Esophagus (tissue), 2 donors: ENCODE results near the gene RASGRF1. TPM values are rescaled to one million over a fixed set of nuclear protein-coding genes. Genes with fewer than 3 reads are reported as not detected.

Experiments
- H3K27ac ChIP-seq, 2 donors: one replicate each; pipeline ENCODE4 v1.5.1; 2013; ENCODE audit warnings: low read depth in 2 of 2, mild to moderate bottlenecking in 2 of 2, inconsistent platforms in 1 of 2, low read length in 1 of 2, moderate library complexity in 1 of 2
- H3K27me3 ChIP-seq, 2 donors: one replicate each; pipeline ENCODE4 v1.6.1; 2013; ENCODE audit warnings: low read length in 2 of 2, control low read depth in 1 of 2, mild to moderate bottlenecking in 1 of 2; ENCODE audit not compliant: insufficient read depth in 2 of 2, control insufficient read depth in 1 of 2
- H3K36me3 ChIP-seq, 2 donors: one replicate each; pipeline ENCODE4 v1.6.1; 2013; ENCODE audit warnings: low read length in 1 of 2; ENCODE audit not compliant: control insufficient read depth in 2 of 2, insufficient read depth in 2 of 2
- H3K4me1 ChIP-seq, 2 donors: one replicate each; pipeline ENCODE4 v1.6.1; 2013; ENCODE audit warnings: low read length in 1 of 2; ENCODE audit not compliant: control insufficient read depth in 2 of 2, insufficient read depth in 2 of 2
- H3K4me3 ChIP-seq, 2 donors: one replicate each; pipeline ENCODE4 v1.5.1; 2013; ENCODE audit warnings: low read length in 2 of 2, mild to moderate bottlenecking in 2 of 2, low read depth in 1 of 2, moderate library complexity in 1 of 2
- H3K9me3 ChIP-seq, 2 donors: one replicate each; pipeline ENCODE4 v1.6.1; 2013; ENCODE audit warnings: mild to moderate bottlenecking in 2 of 2, low read depth in 1 of 2, low read length in 1 of 2, moderate library complexity in 1 of 2; ENCODE audit not compliant: control insufficient read depth in 2 of 2, insufficient read depth in 1 of 2
- WGBS, 2 donors: extraction: QIAGEN DNeasy Blood & Tissue Kit; methylation state at CpG; one replicate each; pipeline ENCODE4 v1.1.7; 2013; 5-methylcytosine and 5-hydroxymethylcytosine counted together
- polyA plus RNA-seq, 2 donors: library from polyadenylated mRNA; stranded (reverse); fragments of 200-250 nt; gene quantifications; one replicate each; pipeline ENCODE4 v1.2.3, GENCODE V29; 2013
- donor health status: healthy with polysubstance abuse.
- donor health status: Bipolar disorder and iron deficiency.

The RASGRF1 gene
- polyA plus RNA-seq, result under 1 TPM; 0.02 to 0.04 TPM

DNA sequence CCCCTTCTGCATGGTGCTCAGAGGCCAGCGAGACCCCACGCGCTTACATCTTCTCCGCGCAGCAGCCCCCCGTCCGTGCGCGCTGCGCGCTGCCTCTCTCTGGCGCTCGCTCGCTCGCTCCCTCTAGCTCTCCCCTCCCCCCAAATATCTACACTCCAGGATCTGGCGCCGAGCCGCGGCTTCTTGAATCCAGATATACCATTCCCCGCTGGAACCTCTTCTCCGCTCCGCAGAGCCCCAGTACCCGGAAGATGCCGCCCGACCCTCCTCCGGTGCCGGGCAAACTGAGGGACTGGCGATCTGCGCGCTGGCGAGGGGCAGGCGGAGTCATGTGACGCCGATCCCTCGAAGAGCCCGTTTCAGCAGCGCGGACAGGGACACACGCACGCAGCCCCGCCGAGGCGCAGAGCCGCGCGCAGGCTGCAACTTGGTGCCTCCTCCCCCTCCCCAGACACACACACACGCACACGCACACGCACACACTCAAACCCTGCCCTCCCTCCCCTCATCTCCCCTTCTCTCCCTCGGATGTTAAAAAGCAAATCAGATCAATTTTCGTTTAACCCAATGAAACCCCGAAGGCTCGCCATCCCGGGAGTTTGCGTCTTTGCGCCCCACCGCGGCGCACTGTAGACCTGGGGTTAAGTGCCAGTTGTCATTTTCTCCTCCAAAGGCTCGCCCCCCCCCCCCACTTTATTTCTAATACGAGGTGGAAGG, at the start of gene RASGRF1:
TSS of gene RASGRF1 (minus strand) at position 294 of the 717 bp plus-strand sequence. CDS start at position 12, 282 bp downstream.
- H3K4me3 ChIP-seq, result peak within 1 kb of the TSS in 1 of 2 donors; percentile 2
- H3K9me3 ChIP-seq, result peaks cover 0 to 7% of the 10 kb centered on the region in 2 donors
- 2% methylated on average over 61 of the region's 61 CpGs for WGBS, 2 donors
- peaks cover 6 to 10% of the 10 kb centered on the region in 2 donors for H3K4me1 ChIP-seq
- H3K27me3 ChIP-seq, result peaks cover 16 to 24% of the 10 kb centered on the region in 2 donors
- no peak within 1 kb of the TSS for H3K27ac ChIP-seq
- no peaks in the 10 kb centered on the region for H3K36me3 ChIP-seq

DNA sequence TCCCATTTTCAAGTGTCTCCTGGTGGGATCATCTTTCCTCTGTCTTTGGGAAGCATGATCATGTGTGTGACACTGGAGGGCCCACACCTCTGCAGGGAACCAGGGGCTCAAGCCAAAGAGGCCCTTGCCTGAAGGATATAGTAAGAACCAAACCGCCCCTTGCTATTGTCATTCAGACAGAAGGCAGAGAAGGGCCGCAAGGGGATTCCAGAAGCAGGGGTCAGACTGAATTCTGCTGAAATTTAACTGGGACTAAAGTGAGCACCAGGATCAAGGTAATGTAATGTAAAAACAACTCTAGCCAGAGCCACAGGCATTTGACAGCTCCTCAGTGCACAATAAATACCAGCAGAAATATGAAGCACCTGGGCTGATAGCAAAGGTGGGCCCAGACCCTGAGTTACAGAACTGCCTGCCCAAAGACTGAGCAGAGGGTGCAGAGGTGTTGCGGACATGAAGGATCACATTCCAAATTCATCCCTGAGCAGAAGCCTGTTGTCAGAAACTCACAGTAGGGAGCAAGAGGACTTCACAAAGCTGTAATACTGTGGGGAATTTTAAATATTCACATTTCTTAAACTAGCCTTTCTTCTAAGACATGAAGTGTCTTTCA, 46.0 kb upstream of the RASGRF1 start:
- Histone ChIP-seq H3K4me1 (no peaks in the 10 kb centered on the region), H3K27me3 (peaks cover 0 to 2% of the 10 kb centered on the region in 2 donors)
- WGBS, 2 donors, result 57 to 64% methylated on average over 3 of the region's 3 CpGs

GRCh38 chr15:79133309-79133708, 42.7 kb upstream of the RASGRF1 start:
- Histone ChIP-seq H3K4me1 (no peaks in the 10 kb centered on the region), H3K27ac (no peak overlapping the region), H3K4me3 (no peak overlapping the region), H3K9me3 (peaks cover 2 to 5% of the 10 kb centered on the region in 2 donors), H3K27me3 (peaks cover 0 to 2% of the 10 kb centered on the region in 2 donors), H3K36me3 (no peaks in the 10 kb centered on the region)
- 79 to 81% methylated on average over 2 of the region's 2 CpGs for WGBS, 2 donors

More for the DNA sequence above, 46.0 kb upstream of the RASGRF1 start:
- H3K36me3 ChIP-seq, result no peaks in the 10 kb centered on the region
- H3K27ac ChIP-seq, result no peak overlapping the region
- H3K4me3 ChIP-seq, result no peak overlapping the region
- peaks cover 2% of the 10 kb centered on the region in 2 donors for H3K9me3 ChIP-seq

- no peak overlapping the region for H3K27ac ChIP-seq
- WGBS, 2 donors, result 41 to 60% methylated on average over 1 of the region's 1 CpG
- H3K9me3 ChIP-seq, result peaks cover 2 to 5% of the 10 kb centered on the region in 2 donors
- H3K36me3 ChIP-seq, result no peaks in the 10 kb centered on the region
- peaks cover 0 to 2% of the 10 kb centered on the region in 2 donors for H3K27me3 ChIP-seq
- H3K4me1 ChIP-seq, result no peaks in the 10 kb centered on the region
- no peak overlapping the region for H3K4me3 ChIP-seq
Observed at GRCh38 chr15:79132770-79133169, 42.2 kb upstream of the RASGRF1 start.

DNA sequence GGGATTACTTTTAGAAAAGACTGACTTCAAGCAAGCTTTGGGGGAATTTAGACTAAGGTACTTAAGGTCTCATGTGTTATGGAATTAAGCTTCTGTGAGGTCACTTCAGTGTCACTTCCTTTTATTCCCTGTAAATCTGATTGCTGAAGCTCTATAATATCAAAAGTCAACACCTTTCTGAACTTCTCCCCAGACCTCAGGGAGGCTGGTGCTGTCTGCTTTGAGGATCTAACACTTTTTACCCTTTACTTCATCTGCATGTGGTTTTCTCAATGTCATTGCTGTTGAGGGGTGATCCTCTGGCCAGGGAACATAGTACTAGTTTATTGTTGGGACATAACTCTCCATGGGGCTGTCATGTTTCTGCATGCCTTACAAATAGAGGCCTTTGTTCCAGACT, 41.8 kb upstream of the RASGRF1 start:
- Histone ChIP-seq H3K4me1 (no peaks in the 10 kb centered on the region), H3K9me3 (peaks cover 2 to 5% of the 10 kb centered on the region in 2 donors), H3K4me3 (no peak overlapping the region), H3K27ac (no peak overlapping the region), H3K27me3 (peaks cover 0 to 2% of the 10 kb centered on the region in 2 donors), H3K36me3 (no peaks in the 10 kb centered on the region)

GRCh38 chr15:79130535-79131130, 40.1 kb upstream of the RASGRF1 start:
- 60 to 64% methylated on average over 4 of the region's 4 CpGs for whole genome bisulfite sequencing, 2 donors
- H3K27ac ChIP-seq, result no peak overlapping the region
- no peaks in the 10 kb centered on the region for H3K4me1 ChIP-seq
- no peaks in the 10 kb centered on the region for H3K27me3 ChIP-seq
- H3K9me3 ChIP-seq, result peaks cover 4 to 5% of the 10 kb centered on the region in 2 donors
- no peaks in the 10 kb centered on the region for H3K36me3 ChIP-seq
- H3K4me3 ChIP-seq, result no peak overlapping the region

- no peak overlapping the region for H3K4me3 ChIP-seq
- no peaks in the 10 kb centered on the region for H3K36me3 ChIP-seq
- WGBS, 2 donors, result 84 to 90% methylated on average over 3 of the region's 3 CpGs
Observed at GRCh38 chr15:79129235-79129634, 38.7 kb upstream of the RASGRF1 start.

GRCh38 chr15:79128556-79128955, 38.0 kb upstream of the RASGRF1 start:
- no peaks in the 10 kb centered on the region for H3K4me1 ChIP-seq
- H3K27me3 ChIP-seq, result no peaks in the 10 kb centered on the region
- H3K9me3 ChIP-seq, result peaks cover 4 to 5% of the 10 kb centered on the region in 2 donors
- H3K27ac ChIP-seq, result no peak overlapping the region
- no peak overlapping the region for H3K4me3 ChIP-seq
- no peaks in the 10 kb centered on the region for H3K36me3 ChIP-seq
- WGBS, 2 donors, result 69 to 72% methylated on average over 3 of the region's 3 CpGs

More at GRCh38 chr15:79129235-79129634, 38.7 kb upstream of the RASGRF1 start:
- H3K27ac ChIP-seq, result no peak overlapping the region
- peaks cover 4 to 5% of the 10 kb centered on the region in 2 donors for H3K9me3 ChIP-seq
- no peaks in the 10 kb centered on the region for H3K4me1 ChIP-seq
- H3K27me3 ChIP-seq, result no peaks in the 10 kb centered on the region

- Histone ChIP-seq H3K36me3 (no peaks in the 10 kb centered on the region), H3K9me3 (peaks cover 0 to 2% of the 10 kb centered on the region in 2 donors), H3K27ac (no peak overlapping the region), H3K27me3 (no peaks in the 10 kb centered on the region), H3K4me3 (no peak overlapping the region), H3K4me1 (no peaks in the 10 kb centered on the region)
- 38 to 47% methylated on average over 3 of the region's 3 CpGs for WGBS, 2 donors
Observed at GRCh38 chr15:79124388-79124787, 33.8 kb upstream of the RASGRF1 start.
